ENCODE data around the gene AMER2.

Gene AMER2, protein sequence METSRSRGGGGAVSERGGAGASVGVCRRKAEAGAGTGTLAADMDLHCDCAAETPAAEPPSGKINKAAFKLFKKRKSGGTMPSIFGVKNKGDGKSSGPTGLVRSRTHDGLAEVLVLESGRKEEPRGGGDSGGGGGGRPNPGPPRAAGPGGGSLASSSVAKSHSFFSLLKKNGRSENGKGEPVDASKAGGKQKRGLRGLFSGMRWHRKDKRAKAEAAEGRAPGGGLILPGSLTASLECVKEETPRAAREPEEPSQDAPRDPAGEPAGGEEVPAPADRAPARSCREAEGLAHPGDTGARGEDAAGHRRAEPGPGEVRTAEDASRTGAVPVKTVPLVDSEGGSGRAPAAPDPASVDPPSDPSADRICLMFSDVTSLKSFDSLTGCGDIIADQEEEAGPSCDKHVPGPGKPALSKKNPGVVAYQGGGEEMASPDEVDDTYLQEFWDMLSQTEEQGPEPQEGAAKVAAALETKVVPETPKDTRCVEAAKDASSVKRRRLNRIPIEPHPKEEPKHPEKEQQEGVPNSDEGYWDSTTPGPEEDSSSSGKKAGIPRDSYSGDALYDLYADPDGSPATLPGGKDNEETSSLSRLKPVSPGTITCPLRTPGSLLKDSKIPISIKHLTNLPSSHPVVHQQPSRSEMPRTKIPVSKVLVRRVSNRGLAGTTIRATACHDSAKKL

DNA sequence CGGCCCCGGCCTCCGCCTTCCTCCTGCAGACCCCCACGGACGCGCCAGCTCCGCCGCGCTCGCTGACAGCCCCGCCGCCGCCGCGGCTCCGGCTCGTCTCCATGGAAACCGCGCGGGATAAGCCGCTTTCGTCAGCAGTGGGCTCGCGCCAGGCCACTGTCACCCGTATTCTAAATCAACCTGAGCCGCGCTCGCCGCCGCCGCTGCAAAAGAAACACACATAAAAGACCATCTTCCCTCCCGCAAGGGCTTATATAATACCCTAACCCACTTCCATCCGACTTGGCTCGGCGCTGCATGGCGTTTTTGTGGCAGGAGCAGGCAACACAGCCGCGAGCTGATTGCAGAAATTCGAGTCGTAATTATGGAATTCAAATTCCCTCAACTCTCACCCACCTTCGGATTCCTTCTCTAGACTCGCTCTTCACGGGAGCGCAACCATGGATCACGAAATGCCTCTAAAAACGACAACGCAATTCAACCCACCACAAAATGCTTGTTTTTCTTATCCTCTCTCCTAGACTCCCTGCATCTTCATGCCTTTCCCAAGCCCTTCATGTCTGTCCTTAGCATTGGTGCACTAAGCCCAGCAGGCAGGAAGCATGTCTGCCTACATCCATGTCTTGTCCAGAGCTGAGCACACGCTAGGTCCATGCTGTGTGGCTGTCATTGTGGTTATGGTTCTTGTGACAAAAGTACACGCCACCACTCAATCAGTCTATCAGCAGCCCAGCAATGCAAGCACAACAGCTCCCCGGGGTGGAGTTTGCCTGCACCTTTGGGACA is at the start of gene AMER2:
Gene AMER2 (minus strand): TSS at position 772 of the 786 bp plus-strand sequence. CDS start 669 bp downstream, at position 103.
- no peak for DNase-seq (ENCODE audit: low spot score)

DNA sequence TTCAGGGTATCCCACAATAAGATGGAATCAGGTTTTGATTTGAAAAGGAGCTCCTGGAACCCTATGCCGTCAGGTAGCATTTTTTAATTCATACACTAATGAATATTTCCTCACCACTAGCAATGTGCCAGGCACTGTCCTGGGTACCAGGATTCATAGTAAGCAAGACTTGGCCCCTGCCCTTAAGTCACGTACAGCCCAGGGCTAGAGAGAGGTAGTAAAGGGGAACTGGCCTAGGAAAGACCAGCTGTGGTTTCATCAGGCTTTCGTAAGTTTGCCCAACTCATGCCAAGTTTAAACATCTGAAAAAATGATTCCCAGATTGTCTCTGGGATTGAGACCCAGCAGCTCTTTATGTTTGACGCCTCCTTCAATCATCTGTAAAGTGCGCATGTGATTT is 45.9 kb upstream of the AMER2 start:
- DNase-seq (ENCODE audit: low spot score), result no peak

DNA sequence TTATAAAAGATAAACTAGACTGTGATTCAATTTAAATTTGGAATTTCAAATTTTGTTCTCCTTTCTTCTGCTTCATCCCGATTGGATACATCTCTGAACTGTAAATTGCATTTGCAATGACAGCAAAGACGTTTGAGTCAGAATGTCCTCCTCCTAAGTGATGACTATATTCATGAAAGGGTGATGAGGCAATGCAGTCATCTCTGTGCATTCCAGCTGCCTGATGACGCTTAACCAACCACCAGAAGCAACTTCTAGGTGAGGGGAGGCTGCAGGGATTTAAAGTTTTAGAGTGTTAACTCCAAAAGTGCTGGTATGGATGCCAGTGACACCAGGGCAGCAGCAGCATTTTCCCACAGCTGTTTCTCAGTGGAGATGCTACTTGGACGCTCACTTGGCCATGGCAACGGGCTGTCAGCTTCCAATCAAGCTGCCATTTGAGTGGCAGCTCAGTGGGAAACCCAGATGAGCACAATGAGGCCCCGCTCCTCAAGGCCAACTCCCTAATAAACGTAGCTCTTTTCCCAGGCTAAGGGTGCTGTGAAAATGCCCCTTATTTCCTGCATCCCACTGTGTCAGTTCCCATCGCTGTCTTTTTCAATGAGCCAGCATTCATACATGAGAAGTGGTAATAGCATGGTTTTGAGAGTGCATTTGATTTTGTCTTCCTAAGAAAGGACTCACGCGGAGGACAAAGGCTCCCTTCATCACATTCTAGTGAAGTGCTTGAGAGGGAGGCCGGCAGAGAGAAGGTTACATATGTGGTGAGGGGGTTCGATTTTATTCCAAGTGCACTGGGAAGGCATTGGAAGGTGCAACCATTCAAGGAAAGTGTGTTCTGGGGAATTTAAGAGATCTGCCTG is 45.2 kb upstream of the AMER2 start:
- no peak for DNase-seq (ENCODE audit: low spot score)

- no peak for DNase-seq (ENCODE audit: low spot score)
Observed at GRCh38 chr13:25215253-25215575, 43.1 kb upstream of the AMER2 start.

DNA sequence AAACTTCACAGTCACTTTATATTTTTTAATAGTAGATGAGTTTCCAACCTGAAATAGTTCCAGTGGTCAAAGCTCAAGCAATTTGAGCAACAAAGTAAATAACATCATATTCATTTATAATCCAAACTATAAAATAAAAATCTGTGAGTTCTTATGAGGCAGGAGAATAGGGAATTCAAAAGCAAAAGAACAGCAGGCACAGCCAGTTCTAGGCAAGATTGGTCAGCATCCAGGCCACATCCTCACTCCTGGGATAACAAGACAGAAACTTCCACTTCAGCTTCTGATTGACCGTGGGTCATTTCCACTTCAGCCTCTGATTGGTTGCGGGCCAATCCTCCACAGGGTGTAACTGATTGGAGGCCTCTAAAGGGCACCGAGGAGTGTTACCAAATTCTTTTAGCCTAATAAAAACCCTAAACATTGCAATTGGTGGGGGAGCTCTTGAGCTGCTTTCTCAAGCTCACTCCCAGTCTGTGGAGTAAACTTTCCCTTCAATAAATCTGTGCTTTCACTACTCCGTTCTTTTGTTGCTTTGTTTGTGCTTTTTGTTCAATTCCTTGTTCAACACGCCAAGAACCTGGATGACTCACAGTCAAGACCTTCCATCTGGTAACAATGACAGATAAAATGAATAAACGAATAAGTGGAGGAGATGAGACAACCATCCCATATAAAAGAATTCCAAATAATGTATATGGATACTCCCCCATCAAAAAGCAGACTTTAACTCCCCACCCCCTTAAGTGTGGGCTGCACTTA is 42.6 kb upstream of the AMER2 start:
- no peak for DNase-seq (ENCODE audit: low spot score)

- DNase-seq (ENCODE audit: low spot score), result no peak
Observed at GRCh38 chr13:25213715-25214114, 41.6 kb upstream of the AMER2 start.

GRCh38 chr13:25210842-25211569 is 38.9 kb upstream of the AMER2 start:
- DNase-seq (ENCODE audit: low spot score), result no peak

DNA sequence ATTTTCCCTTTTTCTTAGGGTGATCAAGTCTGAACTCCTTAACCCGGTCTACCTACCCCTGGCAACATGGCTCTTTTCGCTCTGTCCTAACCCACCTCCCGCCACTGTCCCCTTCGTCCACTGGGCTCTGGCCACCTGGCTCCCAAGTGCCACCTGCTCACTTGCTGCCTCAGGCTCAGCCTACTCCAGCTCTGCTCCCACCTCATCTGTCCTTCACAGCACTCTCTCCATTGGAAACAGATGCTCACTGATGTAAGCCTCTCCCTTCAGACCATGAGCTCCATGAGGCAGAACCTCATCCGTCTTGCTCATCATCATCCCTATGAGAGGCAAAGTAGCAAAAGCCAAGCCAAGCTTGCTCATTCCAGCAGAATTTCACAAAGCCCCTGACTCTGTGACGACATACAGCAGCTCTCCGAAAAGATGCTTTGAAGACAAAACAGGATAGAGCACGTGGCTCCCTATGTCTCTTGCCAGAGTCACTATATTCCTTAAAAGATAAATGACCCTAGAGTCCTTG is 35.3 kb upstream of the AMER2 start:
- no peak for DNase-seq (ENCODE audit: low spot score)

GRCh38 chr13:25204863-25205262 is 32.8 kb upstream of the AMER2 start:
- DNase-seq (ENCODE audit: low spot score), result no peak

GRCh38 chr13:25203127-25203740 is 31.1 kb upstream of the AMER2 start:
- DNase-seq (ENCODE audit: low spot score), result no peak

DNA sequence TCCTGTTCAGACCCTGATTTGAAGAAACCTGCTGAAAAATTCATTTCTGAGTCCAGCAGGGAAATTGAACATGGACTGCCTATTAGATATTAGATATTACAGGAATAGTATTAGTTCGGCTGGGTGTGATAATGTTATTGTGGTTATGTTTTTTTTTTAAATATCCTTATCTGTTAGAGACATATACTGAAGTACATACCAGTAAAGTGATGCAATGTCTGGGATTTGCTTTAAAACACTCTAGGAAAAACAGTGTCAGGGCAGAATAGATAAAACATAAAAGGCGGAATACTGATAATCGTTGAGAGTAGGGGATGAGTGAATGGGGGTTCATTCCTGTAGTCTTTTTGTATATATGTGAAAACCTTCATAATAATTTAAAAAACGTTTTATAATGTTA is 28.7 kb upstream of the AMER2 start:
- no peak for DNase-seq (ENCODE audit: low spot score)

GRCh38 chr13:25198647-25199046 is 26.6 kb upstream of the AMER2 start:
- no peak for DNase-seq (ENCODE audit: low spot score)

GRCh38 chr13:25196971-25197370 is 24.9 kb upstream of the AMER2 start:
- no peak for DNase-seq (ENCODE audit: low spot score)

- DNase-seq (ENCODE audit: low spot score), result no peak
Observed at GRCh38 chr13:25192936-25193335, 20.8 kb upstream of the AMER2 start.

DNA sequence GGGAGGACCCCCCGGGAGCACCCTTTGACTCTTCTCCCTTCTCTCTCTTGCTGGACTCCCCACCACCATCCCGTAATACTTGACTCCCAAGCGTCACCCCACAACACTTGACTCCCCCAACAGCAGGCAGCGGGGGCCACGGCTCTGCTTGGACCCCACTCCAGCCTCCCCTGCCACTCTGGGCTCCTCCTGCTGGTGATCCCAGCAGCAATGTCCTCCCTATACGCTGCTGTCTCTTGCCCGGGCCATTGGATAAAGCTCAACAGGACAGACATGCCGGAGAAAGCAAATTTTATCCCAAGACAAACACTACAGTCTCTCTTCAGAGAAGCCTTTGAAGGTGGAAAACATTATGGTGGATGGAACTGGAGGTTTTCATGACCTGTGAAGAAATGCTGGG is 20.4 kb upstream of the AMER2 start:
- DNase-seq (ENCODE audit: low spot score), result no peak

DNA sequence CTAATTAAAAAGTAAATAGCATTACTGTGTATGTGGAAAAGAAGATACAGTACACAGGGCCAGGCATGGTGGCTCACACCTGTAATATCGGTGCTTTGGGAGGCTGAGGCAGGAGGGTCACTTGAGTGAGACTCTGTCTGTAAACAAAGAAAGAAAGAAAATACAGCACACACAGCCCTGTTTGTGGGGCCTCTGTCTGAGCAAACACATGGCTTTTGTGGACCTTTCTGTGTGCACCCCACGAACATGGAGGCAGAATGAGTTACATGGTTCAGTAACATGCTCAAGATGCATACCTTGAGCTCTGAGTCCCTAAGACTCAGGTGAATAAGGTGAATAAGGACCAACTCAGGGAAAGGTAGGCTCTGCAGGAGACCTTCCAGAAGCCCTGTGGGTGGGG is 20.0 kb upstream of the AMER2 start:
- no peak for DNase-seq (ENCODE audit: low spot score)

DNA sequence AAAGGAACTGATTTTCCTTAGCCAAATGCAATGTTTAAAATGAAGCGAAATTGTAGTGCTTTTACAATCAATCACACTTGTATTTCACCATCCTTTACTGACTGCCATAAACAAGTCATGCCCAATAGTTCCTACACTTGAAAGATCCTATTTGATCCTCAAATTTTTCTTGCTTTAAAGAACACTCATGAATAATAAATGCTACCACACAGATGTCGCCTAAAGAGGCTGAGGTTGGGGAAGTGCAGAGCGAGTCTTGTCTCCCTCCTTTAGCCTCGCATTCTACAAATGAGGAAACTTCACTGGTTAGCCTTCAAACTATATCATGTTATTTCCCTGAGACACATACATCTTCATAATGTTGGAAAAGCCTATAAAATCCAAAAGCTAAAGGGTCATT is 18.7 kb upstream of the AMER2 start:
- DNase-seq (ENCODE audit: low spot score), result no peak

DNA sequence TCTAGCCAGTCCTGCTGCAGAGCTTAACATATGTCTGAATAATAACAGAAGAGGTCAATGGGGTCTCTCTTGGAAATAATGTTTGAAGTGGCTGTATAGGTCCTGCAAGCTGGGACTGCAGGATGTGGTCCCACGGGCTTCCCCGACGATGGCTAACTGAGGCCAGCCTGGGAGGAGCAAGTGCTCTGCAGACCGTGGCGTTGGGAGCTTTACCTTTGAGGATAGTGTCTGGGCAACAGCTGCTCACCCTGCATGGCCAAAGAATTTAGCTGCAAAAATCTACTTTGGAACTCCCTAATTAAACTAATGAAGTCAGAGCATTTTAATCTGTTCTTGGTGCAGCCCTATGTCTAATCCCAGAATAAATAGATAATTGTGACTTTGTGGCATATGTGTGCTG is 18.2 kb upstream of the AMER2 start:
- DNase-seq (ENCODE audit: low spot score), result no peak

DNA sequence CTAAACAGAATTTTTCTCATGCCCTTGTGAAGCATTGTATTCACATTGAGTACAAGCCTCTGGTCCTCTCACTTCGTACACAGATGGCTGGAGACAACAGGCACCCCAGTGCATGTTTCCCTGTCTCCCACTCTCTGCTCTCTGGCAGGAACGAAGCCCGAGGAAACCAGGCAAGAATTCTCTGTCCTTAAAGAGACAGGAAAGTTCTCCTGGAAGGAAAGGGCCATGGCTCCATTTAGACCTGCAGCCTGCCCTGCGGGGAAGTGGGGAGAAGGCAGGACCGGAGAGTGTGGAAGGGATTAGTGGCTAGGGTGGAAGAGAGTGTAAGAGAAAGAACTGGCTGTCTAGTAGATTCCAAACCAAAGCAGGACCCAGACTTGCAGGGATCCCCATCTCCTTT is 15.5 kb upstream of the AMER2 start:
- no peak for DNase-seq (ENCODE audit: low spot score)

- no peak for DNase-seq (ENCODE audit: low spot score)
Observed at GRCh38 chr13:25186187-25186586, 14.1 kb upstream of the AMER2 start.
